Heart left ventricle (tissue), 16 donors: ENCODE results near the gene TTC6. TPM values are rescaled to one million over a fixed set of nuclear protein-coding genes. Genes with fewer than 3 reads are reported as not detected.

Source experiments
- ATAC-seq, 4 donors: fragments of 200-7000 bp; cut with Tn5 transposase; one replicate each; pipeline ENCODE4 v1.9.1; 2020 to 2022; ENCODE audit warnings: moderate library complexity in 4 of 4, mild to moderate bottlenecking in 3 of 4, moderate number of reproducible peaks in 1 of 4
- DNase-seq, 5 donors: peaks; one replicate each; pipeline ENCODE4 v3.0.0-alpha.2; 2020
- H3K27ac ChIP-seq, 12 donors: fragments of 200-600 bp; sonication (generic) in 4 of 12; one replicate each; pipeline versions ENCODE4 v1.5.0 to v1.8.0; 2016 to 2022; ENCODE audit warnings: mild to moderate bottlenecking in 2 of 12
- H3K27me3 ChIP-seq, 9 donors: fragments of 200-600 bp; sonication (generic) in 2 of 9; one replicate each; pipeline versions ENCODE4 v1.5.1 to v1.8.0; 2016 to 2022; ENCODE audit warnings: mild to moderate bottlenecking in 3 of 9
- H3K36me3 ChIP-seq, 9 donors: fragments of 200-600 bp; sonication (generic) in 2 of 9; one replicate each; pipeline versions ENCODE4 v1.5.0 to v1.8.0; 2018 to 2022; ENCODE audit warnings: mild to moderate bottlenecking in 2 of 9
- H3K4me1 ChIP-seq, 12 donors: fragments of 200-600 bp; sonication (generic) in 4 of 12; one replicate each; pipeline versions ENCODE4 v1.5.0 to v1.8.0; 2016 to 2022; ENCODE audit warnings: mild to moderate bottlenecking in 3 of 12
- H3K4me3 ChIP-seq, 12 donors: fragments of 200-600 bp; sonication (generic) in 4 of 12; one replicate each; pipeline versions ENCODE4 v1.5.0 to v1.8.0; 2017 to 2022; ENCODE audit warnings: mild to moderate bottlenecking in 9 of 12, moderate library complexity in 4 of 12
- H3K9me3 ChIP-seq, 12 donors: fragments of 200-600 bp; sonication (generic) in 4 of 12; one replicate each; pipeline versions ENCODE4 v1.5.0 to v1.8.0; 2016 to 2022; ENCODE audit warnings: mild to moderate bottlenecking in 1 of 12
- CTCF ChIP-seq, 12 donors: fragments of 200-600 bp; sonication (generic) in 4 of 12; IDR thresholded peaks; one replicate each; pipeline versions ENCODE4 v1.5.0 to v1.8.0; 2018 to 2022; ENCODE audit warnings: antibody characterized with exemption in 12 of 12, mild to moderate bottlenecking in 5 of 12
- POLR2A ChIP-seq, 2 donors: fragments of 450-650 bp; IDR thresholded peaks; one replicate each; pipeline ENCODE4 v1.6.1; 2017; ENCODE audit warnings: antibody characterized with exemption in 2 of 2, mild to moderate bottlenecking in 2 of 2, moderate library complexity in 2 of 2
- WGBS, 4 donors: extraction: QIAGEN DNeasy Blood & Tissue Kit in 2 of 4; methylation state at CpG; one replicate each; pipeline versions ENCODE4 v1.1.5 to v1.1.7; 2013 to 2018; 5-methylcytosine and 5-hydroxymethylcytosine counted together
- intact Hi-C, 10 donors: fragments of 100-400 bp; cut with DNase I; formaldehyde crosslinking; loops; one replicate each; pipeline versions ENCODE4 v1.11.1 to v1.14.2; 2022
- polyA plus RNA-seq, 2 donors: library from polyadenylated mRNA; stranded (reverse); fragments of 200-250 nt; gene quantifications; one replicate each; pipeline ENCODE4 v1.2.3, GENCODE V29; 2013
- total RNA-seq, 9 donors: library from RNA; depleted of rRNA in 2 of 9; stranded (reverse); fragments of >200 nt in 2 of 9; fragmentation: NEBNext Ultra II Directional in 3 of 9; extraction: Animal tissue kit (Norgen Biotek cat#: 25700) in 3 of 9; gene quantifications; one replicate each; pipeline versions ENCODE4 v1.1.0 to v1.2.4, GENCODE V29; 2016 to 2023
- donor health status: ischemic (EF 13 %, LVEDD 7.1; RV severe dilation, severe dysfunction).
- donor health status: healthy with polysubstance abuse.
- donor health status: DM: no; HTN: yes; CAD: no.
- donor health status: DM: no; HTN: no; CAD: no.
- donor health status: ischemic (EF 25% LVEDD 6.9; RV normal size, moderate dysfunction).
- donor health status: ischemic (EF 25% LVEDD 5.7; RV mildly dilated, moderate dysfunction).
- donor health status: healthy.
- donor health status: DM: yes; HTN: yes; CAD: no.
- donor health status: ischemic (EF 35%, LVEDD 5.7; RV mildly dilated, moderate dysfunction).
- donor health status: nonischemic (EF 11% LVEDD 7.7; RV severe dilation, severe dysfunction).
- donor health status: DM: yes; HTN: yes; CAD: no.
- donor health status: PGD.
- donor health status: ischemic (EF 29% LVEDD 5.4; RV normal size, mild dysfunction).
- donor health status: nonischemic (EF 23%, LVEDD 6.1; RV moderate dilation, normal function).

TTC6 gene
- total and polyA plus RNA-seq, 11 donors, result not detected

DNA sequence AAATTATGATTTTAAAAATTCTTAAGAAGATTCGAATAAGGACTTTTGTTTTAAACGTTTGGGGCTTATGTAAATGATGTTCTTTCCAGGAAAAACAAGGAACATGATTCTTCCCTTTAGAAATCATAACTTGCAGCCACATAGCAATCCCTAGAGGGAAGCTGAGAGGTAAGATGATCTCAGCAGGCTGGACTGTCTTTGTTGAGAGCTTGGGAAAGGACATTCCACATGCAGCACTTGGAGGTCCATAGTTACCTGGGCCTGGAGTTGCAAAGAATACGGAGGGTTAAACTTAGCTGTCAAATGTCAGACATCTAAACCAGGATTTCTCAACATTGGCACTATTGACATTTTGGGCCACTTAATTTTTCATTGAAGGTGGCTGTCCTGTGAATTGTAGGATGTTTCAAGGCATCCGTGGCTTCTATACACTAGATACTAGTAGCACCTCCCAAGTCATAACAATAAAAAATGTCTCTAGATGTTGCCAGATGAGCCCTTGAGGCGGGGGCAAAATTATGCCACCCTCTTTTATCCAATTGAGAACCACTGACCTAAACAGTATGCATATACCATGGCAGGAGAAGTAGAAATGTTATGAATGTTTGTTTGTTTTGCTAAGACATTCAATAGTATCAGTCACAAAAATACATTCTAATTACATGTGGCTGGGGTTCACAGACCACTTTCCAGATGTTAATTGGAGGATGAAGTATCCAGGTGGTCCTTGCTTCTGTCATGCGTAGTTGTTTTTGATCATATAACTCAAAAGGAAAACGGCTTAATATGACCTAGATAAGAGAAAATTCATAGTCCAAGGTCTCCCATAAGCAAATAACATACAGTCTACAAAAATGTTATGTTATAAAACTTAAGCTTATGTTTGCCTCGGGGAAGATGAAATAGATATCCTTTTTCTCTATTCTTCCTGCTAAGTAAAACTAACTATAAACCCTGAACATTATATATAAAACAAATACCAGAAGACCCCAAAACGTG, 30.5 kb downstream of the TTC6 start:
- Histone ChIP-seq H3K4me3 (no peak overlapping the region), H3K9me3 (peaks cover 0 to 22% (median 0%) of the 10 kb centered on the region in 12 donors), H3K4me1 (peaks cover 0 to 8% (median 0%) of the 10 kb centered on the region in 12 donors), H3K36me3 (no peaks in the 10 kb centered on the region), H3K27me3 (peaks cover 8 to 48% (median 27%) of the 10 kb centered on the region in 9 donors), H3K27ac (no peak overlapping the region)
- TF ChIP-seq CTCF (IDR thresholded peaks at IDR 0.05) (no peak), POLR2A (IDR thresholded peaks at IDR 0.05) (no peak)
- ATAC-seq, result no peak
- no peak for DNase-seq
- WGBS, 4 donors, result 71 to 74% (median 71%) methylated on average over 9 of the region's 9 CpGs
- intact Hi-C loops, result no loop called here

DNA sequence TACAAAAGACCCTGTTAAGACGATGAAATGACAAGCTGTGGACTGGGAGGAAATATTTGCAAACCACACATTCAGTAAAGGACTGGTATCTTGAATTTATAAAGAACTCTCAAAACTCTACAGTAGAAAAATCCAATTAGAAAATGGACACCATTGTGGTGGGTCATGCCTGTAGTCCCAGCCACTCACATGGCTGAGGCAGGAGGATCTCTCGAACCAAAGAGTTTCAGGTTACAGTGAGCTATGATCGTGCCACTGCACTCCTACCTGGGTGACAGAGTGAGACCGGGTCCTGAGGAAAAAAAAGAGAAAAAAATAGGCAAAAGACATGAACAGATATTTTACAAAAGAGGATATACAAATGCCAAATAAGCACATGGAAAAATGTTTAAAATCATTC, 41.9 kb downstream of the TTC6 start:
- DNase-seq, result no peak
- Histone ChIP-seq H3K36me3 (no peaks in the 10 kb centered on the region), H3K4me1 (no peaks in the 10 kb centered on the region), H3K4me3 (no peak overlapping the region), H3K27ac (no peak overlapping the region), H3K27me3 (peaks cover 0 to 20% (median 0%) of the 10 kb centered on the region in 9 donors), H3K9me3 (peaks cover 0 to 4% (median 0%) of the 10 kb centered on the region in 12 donors)
- ATAC-seq, result no peak
- TF ChIP-seq CTCF (IDR thresholded peaks at IDR 0.05), result no peak
- no peak for TF ChIP-seq POLR2A (IDR thresholded peaks at IDR 0.05)
- intact Hi-C loops, result no loop called here
- 56 to 64% (median 61%) methylated on average over 4 of the region's 4 CpGs for WGBS, 4 donors

DNA sequence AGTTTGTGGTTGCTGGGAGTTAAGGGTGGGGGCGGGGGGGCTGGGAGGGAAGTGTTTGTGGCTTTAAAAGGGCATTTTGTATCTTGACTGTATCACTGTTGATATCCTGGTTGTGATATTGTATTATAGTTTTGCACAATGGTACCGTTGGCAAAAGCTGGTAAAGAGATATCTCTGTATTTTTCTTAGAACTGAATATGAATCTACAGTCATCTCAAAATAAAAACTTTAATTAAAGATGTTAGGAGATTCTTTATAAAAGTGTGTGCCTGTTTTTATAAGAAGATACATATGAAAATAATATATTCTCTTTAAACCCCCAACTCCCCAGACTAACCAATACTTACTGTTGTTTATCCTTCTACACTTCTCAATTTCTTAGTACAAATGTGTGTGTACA, 43.2 kb downstream of the TTC6 start:
- no peak overlapping the region for H3K4me3 ChIP-seq
- TF ChIP-seq CTCF (IDR thresholded peaks at IDR 0.05) (no peak), POLR2A (IDR thresholded peaks at IDR 0.05) (no peak)
- no peak for DNase-seq
- H3K36me3 ChIP-seq, result no peaks in the 10 kb centered on the region
- no peak for ATAC-seq
- H3K9me3 ChIP-seq, result peaks cover 0 to 4% (median 0%) of the 10 kb centered on the region in 12 donors
- no peak overlapping the region for H3K27ac ChIP-seq
- WGBS, 4 donors, result 68 to 80% (median 73%) methylated on average over 2 of the region's 2 CpGs
- H3K27me3 ChIP-seq, result peaks cover 0 to 8% (median 0%) of the 10 kb centered on the region in 9 donors
- no peaks in the 10 kb centered on the region for H3K4me1 ChIP-seq
- intact Hi-C loops, result no loop called here

GRCh38 chr14:37641117-37641516, 45.7 kb downstream of the TTC6 start:
- Histone ChIP-seq H3K36me3 (no peaks in the 10 kb centered on the region), H3K27me3 (no peaks in the 10 kb centered on the region), H3K4me1 (no peaks in the 10 kb centered on the region), H3K9me3 (no peaks in the 10 kb centered on the region), H3K4me3 (no peak overlapping the region), H3K27ac (no peak overlapping the region)
- ATAC-seq (no peak), DNase-seq (no peak)
- WGBS, 4 donors, result 86 to 92% (median 90%) methylated on average over 1 of the region's 1 CpG
- TF ChIP-seq CTCF (IDR thresholded peaks at IDR 0.05) (no peak), POLR2A (IDR thresholded peaks at IDR 0.05) (no peak)
- intact Hi-C loops, result no loop called here
